HG03460 (cell line): ENCODE results near the gene ZNF48.
A peak's percentile ranks its signal among the peaks of the same experiment; 100 is the strongest.

Source experiments
- ATAC-seq: cut with Tn5 transposase; IDR thresholded peaks from one replicate; pipeline ENCODE4 v1.9.1; 2021; ENCODE audit not compliant: unreplicated experiment

Gene ZNF48

GRCh38 chr16:30395155-30395991 is at the start of gene ZNF48:
ZNF48 (plus strand) TSS chr16:30395420; CDS start chr16:30395795, 375 bp downstream.
- peak; percentile 74 for ATAC-seq

- no peak for ATAC-seq
Measured at GRCh38 chr16:30346286-30346685, 48.9 kb upstream of the ZNF48 start.

GRCh38 chr16:30348113-30348512 is 47.1 kb upstream of the ZNF48 start:
- no peak for ATAC-seq

- no peak for ATAC-seq
Measured at GRCh38 chr16:30348929-30349328, 46.3 kb upstream of the ZNF48 start.

- ATAC-seq: no peak
Measured at GRCh38 chr16:30349675-30350074, 45.5 kb upstream of the ZNF48 start.

- no peak for ATAC-seq
Measured at GRCh38 chr16:30350134-30350871, 44.9 kb upstream of the ZNF48 start.

- ATAC-seq: no peak
Measured at GRCh38 chr16:30351001-30351441, 44.2 kb upstream of the ZNF48 start.

- ATAC-seq: no peak
Measured at GRCh38 chr16:30351586-30352419, 43.4 kb upstream of the ZNF48 start.

- ATAC-seq: no peak
Measured at GRCh38 chr16:30352488-30353401, 42.5 kb upstream of the ZNF48 start.

GRCh38 chr16:30353438-30354129 is 41.6 kb upstream of the ZNF48 start:
- ATAC-seq: no peak

GRCh38 chr16:30354423-30355143 is 40.6 kb upstream of the ZNF48 start:
- peak; percentile 13 for ATAC-seq

GRCh38 chr16:30355144-30355953 is 39.9 kb upstream of the ZNF48 start, which contains the start of gene CD2BP2:
CD2BP2 (minus strand) TSS chr16:30355308; CDS start chr16:30354681, 627 bp downstream.
- peak; percentile 57 for ATAC-seq

- ATAC-seq: no peak
Measured at GRCh38 chr16:30355954-30356308, 39.3 kb upstream of the ZNF48 start.

- ATAC-seq: no peak
Measured at GRCh38 chr16:30356401-30357084, 38.7 kb upstream of the ZNF48 start.

GRCh38 chr16:30357085-30357714 is 38.0 kb upstream of the ZNF48 start:
- no peak for ATAC-seq

GRCh38 chr16:30357715-30358576 is 37.3 kb upstream of the ZNF48 start:
- no peak for ATAC-seq
